Right atrium auricular region (tissue), 2 donors: ENCODE data around the gene PTH1R. TPM values are rescaled to one million over a fixed set of nuclear protein-coding genes. Genes with fewer than 3 reads are reported as not detected.
A peak's percentile ranks its signal among the peaks of the same experiment; 100 is the strongest.

ENCODE experiments used
- DNase-seq: peaks from one replicate; pipeline ENCODE4 v3.0.0-alpha.2; 2019; ENCODE audit warnings: low spot score
- H3K27ac ChIP-seq, 2 donors: fragments of 200-600 bp; sonication (generic); 1 replicate in 1 of 2; 2 replicates in 1 of 2; pipeline ENCODE4 v1.5.1; 2016 to 2019
- H3K27me3 ChIP-seq, 2 donors: fragments of 200-600 bp; sonication (generic); one replicate each; pipeline versions ENCODE4 v1.5.1 to v1.6.0; 2017 to 2019
- H3K36me3 ChIP-seq: fragments of 200-600 bp; sonication (generic); one replicate; pipeline ENCODE4 v1.5.1; 2016
- H3K4me1 ChIP-seq, 2 donors: fragments of 200-600 bp; sonication (generic); one replicate each; pipeline versions ENCODE4 v1.5.1 to v1.6.0; 2017 to 2019
- H3K4me3 ChIP-seq, 2 donors: fragments of 200-600 bp; sonication (generic); 1 replicate in 1 of 2; 2 replicates in 1 of 2; pipeline ENCODE4 v1.5.1; 2017 to 2019; ENCODE audit warnings: mild to moderate bottlenecking in 1 of 2, moderate library complexity in 1 of 2
- H3K9me3 ChIP-seq, 2 donors: fragments of 200-600 bp; sonication (generic); one replicate each; pipeline ENCODE4 v1.5.1; 2019
- total RNA-seq, 2 donors: library from RNA; depleted of rRNA; stranded (reverse); fragments of >200 nt; gene quantifications; one replicate each; pipeline ENCODE4 v1.1.0, GENCODE V29; 2016
- TF ChIP-seq, protein P1 (sequence below), 2 donors: fragments of 200-600 bp; sonication (generic); IDR thresholded peaks; one replicate each; pipeline ENCODE4 v1.5.1; 2019; ENCODE audit warnings: antibody characterized with exemption in 2 of 2

The PTH1R gene
- total RNA-seq, 2 donors from 2014 or later = 7.2 to 10.1 TPM

DNA sequence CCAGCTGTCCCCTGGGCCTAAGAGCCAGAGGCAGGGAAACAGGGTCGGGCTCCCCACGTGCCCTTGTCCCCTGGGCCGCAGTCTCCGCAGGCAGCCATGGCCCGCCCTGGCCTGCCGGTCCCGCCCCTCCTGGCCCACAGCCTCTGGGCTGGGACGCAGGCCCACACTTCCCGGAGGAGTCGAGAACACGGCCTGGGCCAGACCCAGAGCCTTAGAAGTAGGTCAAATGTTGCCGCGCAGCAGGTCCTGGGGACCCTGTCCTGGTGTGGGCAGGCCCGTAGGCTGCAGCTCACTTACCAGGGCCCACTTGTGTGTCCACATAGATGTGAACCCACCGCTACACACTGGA, 10.0 kb upstream of the PTH1R start:
- DNase-seq = peak; percentile 91
- Histone ChIP-seq H3K9me3 (no peaks in the 10 kb centered on the region), H3K4me1 (peaks cover 3 to 58% of the 10 kb centered on the region in 2 donors), H3K4me3 (no peak overlapping the region), H3K27ac (peak overlapping the region; percentile 50 to 73), H3K27me3 (no peaks in the 10 kb centered on the region), H3K36me3 (no peaks in the 10 kb centered on the region)
- TF ChIP-seq, protein P1, sequence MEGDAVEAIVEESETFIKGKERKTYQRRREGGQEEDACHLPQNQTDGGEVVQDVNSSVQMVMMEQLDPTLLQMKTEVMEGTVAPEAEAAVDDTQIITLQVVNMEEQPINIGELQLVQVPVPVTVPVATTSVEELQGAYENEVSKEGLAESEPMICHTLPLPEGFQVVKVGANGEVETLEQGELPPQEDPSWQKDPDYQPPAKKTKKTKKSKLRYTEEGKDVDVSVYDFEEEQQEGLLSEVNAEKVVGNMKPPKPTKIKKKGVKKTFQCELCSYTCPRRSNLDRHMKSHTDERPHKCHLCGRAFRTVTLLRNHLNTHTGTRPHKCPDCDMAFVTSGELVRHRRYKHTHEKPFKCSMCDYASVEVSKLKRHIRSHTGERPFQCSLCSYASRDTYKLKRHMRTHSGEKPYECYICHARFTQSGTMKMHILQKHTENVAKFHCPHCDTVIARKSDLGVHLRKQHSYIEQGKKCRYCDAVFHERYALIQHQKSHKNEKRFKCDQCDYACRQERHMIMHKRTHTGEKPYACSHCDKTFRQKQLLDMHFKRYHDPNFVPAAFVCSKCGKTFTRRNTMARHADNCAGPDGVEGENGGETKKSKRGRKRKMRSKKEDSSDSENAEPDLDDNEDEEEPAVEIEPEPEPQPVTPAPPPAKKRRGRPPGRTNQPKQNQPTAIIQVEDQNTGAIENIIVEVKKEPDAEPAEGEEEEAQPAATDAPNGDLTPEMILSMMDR (IDR thresholded peaks at IDR 0.05) = no peak

GRCh38 chr3:46868287-46868686, 9.2 kb upstream of the PTH1R start:
- H3K27ac ChIP-seq = peak overlapping the region; percentile 50 to 73
- H3K36me3 ChIP-seq = no peaks in the 10 kb centered on the region
- DNase-seq = no peak
- H3K9me3 ChIP-seq = no peaks in the 10 kb centered on the region
- peaks cover 3 to 64% of the 10 kb centered on the region in 2 donors for H3K4me1 ChIP-seq
- H3K4me3 ChIP-seq = no peak overlapping the region
- TF ChIP-seq, protein P1 (IDR thresholded peaks at IDR 0.05) = no peak
- H3K27me3 ChIP-seq = no peaks in the 10 kb centered on the region

DNA sequence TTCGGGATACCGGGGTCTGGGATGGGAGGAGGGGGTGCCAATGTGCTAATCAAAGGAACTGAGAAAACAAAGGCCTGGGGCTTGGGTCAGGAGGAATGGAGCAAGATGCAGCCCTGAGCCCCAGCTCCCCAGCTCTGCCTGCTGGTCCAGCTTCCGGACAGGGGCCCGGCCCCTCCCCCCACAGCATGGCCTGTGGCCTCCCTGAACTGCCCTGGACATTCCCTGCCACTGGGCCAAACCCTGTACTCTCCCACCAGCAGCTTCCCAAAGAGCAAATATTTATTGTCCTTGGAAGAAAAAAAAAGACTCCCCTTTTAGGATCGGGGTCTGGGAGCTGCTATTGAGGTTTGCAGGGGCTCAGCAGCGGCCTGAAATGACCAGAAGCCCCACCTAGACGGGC, 8.6 kb upstream of the PTH1R start:
- DNase-seq = no peak
- no peaks in the 10 kb centered on the region for H3K27me3 ChIP-seq
- no peaks in the 10 kb centered on the region for H3K36me3 ChIP-seq
- peaks cover 3 to 71% of the 10 kb centered on the region in 2 donors for H3K4me1 ChIP-seq
- TF ChIP-seq, protein P1 (IDR thresholded peaks at IDR 0.05) = no peak
- H3K27ac ChIP-seq = peak overlapping the region; percentile 3 to 73
- no peaks in the 10 kb centered on the region for H3K9me3 ChIP-seq
- H3K4me3 ChIP-seq = no peak overlapping the region

- TF ChIP-seq, protein P1 (IDR thresholded peaks at IDR 0.05) = no peak
- H3K36me3 ChIP-seq = no peaks in the 10 kb centered on the region
- peaks cover 3 to 72% of the 10 kb centered on the region in 2 donors for H3K4me1 ChIP-seq
- H3K27me3 ChIP-seq = no peaks in the 10 kb centered on the region
- no peak for DNase-seq
- H3K9me3 ChIP-seq = no peaks in the 10 kb centered on the region
- no peak overlapping the region for H3K27ac ChIP-seq
- H3K4me3 ChIP-seq = no peak overlapping the region
These were observed 8.1 kb upstream of the PTH1R start for GRCh38 chr3:46869440-46869839.

GRCh38 chr3:46870651-46871050, 6.9 kb upstream of the PTH1R start:
- H3K36me3 ChIP-seq = no peaks in the 10 kb centered on the region
- H3K27ac ChIP-seq = no peak overlapping the region
- no peak overlapping the region for H3K4me3 ChIP-seq
- H3K27me3 ChIP-seq = no peaks in the 10 kb centered on the region
- no peaks in the 10 kb centered on the region for H3K9me3 ChIP-seq
- DNase-seq = no peak
- H3K4me1 ChIP-seq = peaks cover 3 to 69% of the 10 kb centered on the region in 2 donors
- TF ChIP-seq, protein P1 (IDR thresholded peaks at IDR 0.05) = no peak

DNA sequence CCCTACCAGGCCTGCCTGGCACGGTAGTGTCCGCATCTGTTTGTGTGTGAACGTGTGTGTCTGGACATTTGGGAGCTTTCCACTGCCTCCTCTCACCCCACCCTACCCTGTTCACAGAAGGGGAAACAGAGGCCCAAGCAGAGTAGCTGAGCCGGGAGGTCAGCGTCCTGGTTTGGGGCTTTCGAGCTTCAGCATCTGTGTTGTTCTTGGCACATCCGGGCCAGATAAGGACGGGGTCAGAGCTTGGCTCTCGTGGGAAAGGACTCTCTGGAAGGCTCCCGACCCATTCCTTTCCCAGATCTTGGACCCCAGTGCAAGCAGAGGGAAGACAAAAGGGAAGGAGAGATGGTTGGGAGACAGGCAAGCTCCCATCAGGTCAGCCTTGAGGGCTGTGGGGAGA, 6.3 kb upstream of the PTH1R start:
- Histone ChIP-seq H3K9me3 (no peaks in the 10 kb centered on the region), H3K36me3 (no peaks in the 10 kb centered on the region), H3K4me1 (peaks cover 3 to 69% of the 10 kb centered on the region in 2 donors), H3K27ac (no peak overlapping the region), H3K4me3 (no peak overlapping the region), H3K27me3 (no peaks in the 10 kb centered on the region)
- no peak for DNase-seq
- TF ChIP-seq, protein P1 (IDR thresholded peaks at IDR 0.05) = no peak
